ENCODE results near the gene LGR6. TPM values are rescaled to one million over a fixed set of nuclear protein-coding genes. Genes with fewer than 3 reads are reported as not detected.

Gene LGR6
- total RNA-seq, 1 experiment from 2014 or later: 0.56 TPM

GRCh38 chr1:202293569-202293968, 100.0 kb downstream of the LGR6 start:
- peaks cover 6% of the 10 kb centered on the region for H3K36me3 Mint-ChIP-seq (ENCODE audit: insufficient read depth, unreplicated experiment)
- ChIA-PET POLR2A (interaction anchor here (1.9 kb wide), 1 partner anchor 10 kb away, joined by 18 read pairs; no protein-coding TSS in a partner anchor), CTCF (interaction anchor here (0.7 to 1.6 kb wide), 3 partner anchors 19 to 51 kb away, joined by 3 to 5 read pairs (median 4); no protein-coding TSS in a partner anchor)
- intact Hi-C loops (cut with micrococcal nuclease): no loop called here
- DNase-seq (ENCODE audit: unreplicated experiment): no peak
- no peak overlapping the region for H3K4me3 Mint-ChIP-seq (ENCODE audit: unreplicated experiment)
- peaks cover 1% of the 10 kb centered on the region for H3K27me3 Mint-ChIP-seq (ENCODE audit: insufficient read depth, unreplicated experiment)
- BruUV-seq (replicated peaks): no TSS peak
- TF ChIP-seq CTCF (IDR thresholded peaks at IDR 0.05; ENCODE audit: unreplicated experiment): no peak
- peaks cover 49% of the 10 kb centered on the region for H3K4me1 Mint-ChIP-seq (ENCODE audit: insufficient read depth, unreplicated experiment)
- H3K27ac Mint-ChIP-seq (ENCODE audit: low read depth, unreplicated experiment): peak overlapping the region; percentile 2
- no peaks in the 10 kb centered on the region for H3K9me3 Mint-ChIP-seq (ENCODE audit: unreplicated experiment)

GRCh38 chr1:202302166-202302565, 108.6 kb downstream of the LGR6 start:
- no peak for TF ChIP-seq CTCF (IDR thresholded peaks at IDR 0.05; ENCODE audit: unreplicated experiment)
- H3K27me3 Mint-ChIP-seq (ENCODE audit: insufficient read depth, unreplicated experiment): no peaks in the 10 kb centered on the region
- H3K9me3 Mint-ChIP-seq (ENCODE audit: unreplicated experiment): no peaks in the 10 kb centered on the region
- H3K4me1 Mint-ChIP-seq (ENCODE audit: insufficient read depth, unreplicated experiment): no peaks in the 10 kb centered on the region
- no peak overlapping the region for H3K4me3 Mint-ChIP-seq (ENCODE audit: unreplicated experiment)
- no peak overlapping the region for H3K27ac Mint-ChIP-seq (ENCODE audit: low read depth, unreplicated experiment)
- ChIA-PET CTCF (interaction anchor here (1.1 to 9.9 kb wide), 5 partner anchors 15 to 115 kb away, joined by 4 to 117 read pairs (median 6); partner anchors contain the start of gene LGR6), POLR2A (interaction anchor here (1.2 kb wide), 1 partner anchor 10 kb away, joined by 3 read pairs; no protein-coding TSS in a partner anchor)
- intact Hi-C loops (cut with micrococcal nuclease): no loop called here
- no peaks in the 10 kb centered on the region for H3K36me3 Mint-ChIP-seq (ENCODE audit: insufficient read depth, unreplicated experiment)
- BruUV-seq (replicated peaks): no TSS peak
- no peak for DNase-seq (ENCODE audit: unreplicated experiment)

- Mint-ChIP-seq H3K4me1 (ENCODE audit: insufficient read depth, unreplicated experiment) (no peaks in the 10 kb centered on the region), H3K27me3 (ENCODE audit: insufficient read depth, unreplicated experiment) (no peaks in the 10 kb centered on the region), H3K36me3 (ENCODE audit: insufficient read depth, unreplicated experiment) (no peaks in the 10 kb centered on the region), H3K27ac (ENCODE audit: low read depth, unreplicated experiment) (no peak overlapping the region), H3K4me3 (ENCODE audit: unreplicated experiment) (no peak overlapping the region), H3K9me3 (ENCODE audit: unreplicated experiment) (no peaks in the 10 kb centered on the region)
- no peak for DNase-seq (ENCODE audit: unreplicated experiment)
- BruUV-seq (replicated peaks): no TSS peak
- no peak for TF ChIP-seq CTCF (IDR thresholded peaks at IDR 0.05; ENCODE audit: unreplicated experiment)
- ChIA-PET CTCF (interaction anchor here (1.1 to 9.9 kb wide), 3 partner anchors 13 to 118 kb away, joined by 3 to 117 read pairs (median 105); no protein-coding TSS in a partner anchor), POLR2A (no interaction called here)
- intact Hi-C loops (cut with micrococcal nuclease): no loop called here
Measured at GRCh38 chr1:202304375-202304774, 110.8 kb downstream of the LGR6 start.

GRCh38 chr1:202305168-202305567, 111.6 kb downstream of the LGR6 start:
- ChIA-PET POLR2A (interaction anchor here (1.2 kb wide), 1 partner anchor 8 kb away, joined by 4 read pairs; no protein-coding TSS in a partner anchor), CTCF (interaction anchor here (0.6 to 9.9 kb wide), 5 partner anchors 12 to 151 kb away, joined by 3 to 117 read pairs (median 4); no protein-coding TSS in a partner anchor)

More at GRCh38 chr1:202305168-202305567, 111.6 kb downstream of the LGR6 start:
- Mint-ChIP-seq H3K36me3 (ENCODE audit: insufficient read depth, unreplicated experiment) (no peaks in the 10 kb centered on the region), H3K4me3 (ENCODE audit: unreplicated experiment) (no peak overlapping the region), H3K9me3 (ENCODE audit: unreplicated experiment) (no peaks in the 10 kb centered on the region), H3K27ac (ENCODE audit: low read depth, unreplicated experiment) (no peak overlapping the region), H3K4me1 (ENCODE audit: insufficient read depth, unreplicated experiment) (no peaks in the 10 kb centered on the region), H3K27me3 (ENCODE audit: insufficient read depth, unreplicated experiment) (no peaks in the 10 kb centered on the region)
- no TSS peak for BruUV-seq (replicated peaks)
- no peak for TF ChIP-seq CTCF (IDR thresholded peaks at IDR 0.05; ENCODE audit: unreplicated experiment)
- no peak for DNase-seq (ENCODE audit: unreplicated experiment)
- intact Hi-C loops (cut with micrococcal nuclease): no loop called here

Data from MCF 10A (cell line).